ENCODE measurements around the gene MYL4. TPM values are rescaled to one million over a fixed set of nuclear protein-coding genes. Genes with fewer than 3 reads are reported as not detected.

The MYL4 gene
- total and polyA plus RNA-seq, 12 donors: 0.36 to 4.9 (median 0.98) TPM; not detected in 6

DNA sequence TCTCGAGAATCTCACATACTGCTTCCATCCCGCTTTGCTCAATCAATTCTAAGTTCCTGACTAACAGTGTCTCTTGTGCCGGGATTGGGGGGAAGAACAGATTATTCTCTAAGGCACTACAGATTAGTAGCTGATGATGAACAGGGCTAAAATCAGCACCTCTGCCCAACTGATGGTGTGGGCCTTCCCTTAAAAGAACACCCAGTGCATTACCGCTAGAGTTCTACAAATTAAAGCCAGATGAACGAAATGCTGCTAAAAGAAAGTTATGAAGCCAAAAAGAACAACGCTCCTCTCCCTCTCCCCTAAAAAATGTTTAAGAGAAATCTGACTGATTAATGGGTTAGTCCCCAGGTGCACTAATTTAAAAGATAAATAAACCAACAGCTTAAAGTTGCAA lies 24.5 kb upstream of the MYL4 start:
- Histone ChIP-seq H3K9me3 (replicated peaks in 1 of 3) (no peaks in the 10 kb centered on the region), H3K36me3 (replicated peaks in 1 of 2) (peaks cover 0 to 10% of the 10 kb centered on the region in 2 donors), H3K4me1 (replicated peaks in 1 of 2) (peaks cover 28 to 58% of the 10 kb centered on the region in 2 donors), H3K27ac (no peak overlapping the region), H3K27me3 (no peaks in the 10 kb centered on the region), H3K4me3 (no peak overlapping the region)
- intact Hi-C loops (cut with DNase I): no loop called here
- WGBS, 4 donors: 73 to 88% (median 81%) methylated on average over 6 of the region's 6 CpGs
- TF ChIP-seq, protein P1, sequence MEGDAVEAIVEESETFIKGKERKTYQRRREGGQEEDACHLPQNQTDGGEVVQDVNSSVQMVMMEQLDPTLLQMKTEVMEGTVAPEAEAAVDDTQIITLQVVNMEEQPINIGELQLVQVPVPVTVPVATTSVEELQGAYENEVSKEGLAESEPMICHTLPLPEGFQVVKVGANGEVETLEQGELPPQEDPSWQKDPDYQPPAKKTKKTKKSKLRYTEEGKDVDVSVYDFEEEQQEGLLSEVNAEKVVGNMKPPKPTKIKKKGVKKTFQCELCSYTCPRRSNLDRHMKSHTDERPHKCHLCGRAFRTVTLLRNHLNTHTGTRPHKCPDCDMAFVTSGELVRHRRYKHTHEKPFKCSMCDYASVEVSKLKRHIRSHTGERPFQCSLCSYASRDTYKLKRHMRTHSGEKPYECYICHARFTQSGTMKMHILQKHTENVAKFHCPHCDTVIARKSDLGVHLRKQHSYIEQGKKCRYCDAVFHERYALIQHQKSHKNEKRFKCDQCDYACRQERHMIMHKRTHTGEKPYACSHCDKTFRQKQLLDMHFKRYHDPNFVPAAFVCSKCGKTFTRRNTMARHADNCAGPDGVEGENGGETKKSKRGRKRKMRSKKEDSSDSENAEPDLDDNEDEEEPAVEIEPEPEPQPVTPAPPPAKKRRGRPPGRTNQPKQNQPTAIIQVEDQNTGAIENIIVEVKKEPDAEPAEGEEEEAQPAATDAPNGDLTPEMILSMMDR (IDR thresholded peaks at IDR 0.05): no peak
- no peak for DNase-seq

DNA sequence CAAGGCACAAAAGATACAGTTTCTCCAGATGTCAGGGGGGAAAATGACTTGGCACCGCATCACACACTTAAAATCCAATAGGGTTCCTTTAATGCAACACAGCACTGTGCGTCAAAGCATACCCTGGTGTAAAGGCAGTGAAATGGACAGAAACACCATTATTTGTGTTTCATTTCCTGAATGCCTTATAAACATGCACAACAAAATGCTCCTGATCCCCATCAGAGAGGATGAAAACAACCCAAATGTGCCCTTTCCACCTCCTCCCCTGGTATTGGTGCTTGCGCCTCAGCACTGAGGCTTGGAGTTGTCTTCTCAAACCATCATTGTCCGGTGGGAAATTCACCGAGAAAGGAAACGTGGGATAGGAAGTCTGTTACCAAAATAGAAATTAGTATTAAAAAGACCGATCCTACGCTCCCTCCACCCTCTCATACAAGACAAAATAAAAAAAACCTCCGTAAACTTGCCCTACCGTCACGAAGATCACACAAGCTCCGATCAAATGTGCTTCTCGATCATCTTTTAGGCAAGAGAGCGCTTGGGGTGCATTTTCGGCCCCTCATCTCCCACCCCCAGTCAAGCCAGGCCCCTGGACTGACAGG lies 20.8 kb upstream of the MYL4 start:
- intact Hi-C loops (cut with DNase I): no loop called here
- peak in 1 of 7 donors; percentile 39 for DNase-seq
- Histone ChIP-seq H3K27ac (peak overlapping the region; percentile 92 to 97 (median 94)), H3K36me3 (replicated peaks in 1 of 2) (no peaks in the 10 kb centered on the region), H3K9me3 (replicated peaks in 1 of 3) (no peaks in the 10 kb centered on the region), H3K27me3 (no peaks in the 10 kb centered on the region), H3K4me1 (replicated peaks in 1 of 2) (peaks cover 20 to 46% of the 10 kb centered on the region in 2 donors), H3K4me3 (peak overlapping the region; percentile 59 to 74 (median 68))
- 1% methylated on average over 15 of the region's 15 CpGs for WGBS, 4 donors
- TF ChIP-seq, protein P1 (IDR thresholded peaks at IDR 0.05): no peak
- TF ChIP-seq POLR2A (IDR thresholded peaks at IDR 0.05): no peak

DNA sequence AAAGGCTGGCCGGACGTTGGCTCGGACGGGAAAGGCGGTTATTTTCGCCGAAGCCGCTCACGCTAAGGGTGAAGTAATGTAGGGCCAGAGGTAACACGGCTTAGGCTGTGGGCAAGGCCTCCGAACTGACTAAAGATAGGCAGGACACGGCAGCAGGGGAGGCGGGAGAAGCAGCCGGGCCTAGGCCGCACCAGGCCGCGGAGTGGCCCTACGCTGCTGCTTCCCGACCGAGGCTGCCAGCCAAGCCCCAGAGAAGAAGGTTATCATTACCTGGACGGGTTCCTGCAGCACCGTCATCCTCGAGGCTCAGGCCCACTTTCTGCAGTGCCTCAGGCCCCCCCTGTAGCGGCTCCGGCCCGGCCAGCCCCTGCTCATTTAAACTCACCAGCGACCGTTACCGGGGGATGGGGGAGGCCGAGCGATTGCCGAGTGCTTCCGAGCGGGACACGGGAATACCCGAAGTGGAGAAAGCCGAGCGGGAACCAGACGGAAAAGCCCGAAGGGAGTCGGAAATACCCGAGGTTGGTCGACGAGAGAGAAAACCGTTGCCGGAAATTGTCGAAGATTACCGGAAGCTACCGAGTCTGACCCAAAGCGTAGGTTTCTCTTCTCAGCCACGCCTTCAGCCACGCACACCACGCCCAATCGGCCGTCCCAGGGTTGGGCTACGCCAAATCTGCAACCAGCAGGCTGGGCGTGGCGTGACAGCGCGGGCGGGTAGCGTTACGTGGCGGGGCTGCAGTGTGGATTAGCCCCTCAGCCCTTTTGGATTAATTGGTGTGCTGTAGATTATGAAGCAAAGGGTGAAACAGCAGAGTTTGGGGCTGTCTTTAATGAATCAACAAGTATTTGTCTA lies 20.0 kb upstream of the MYL4 start, which contains the start of gene CDC27:
CDC27 (minus strand) TSS at position 420 of the 856 bp plus-strand sequence; CDS start at position 297, 123 bp downstream.
- WGBS, 4 donors: 0 to 2% (median 1%) methylated on average over 23 to 64 of the region's 64 CpGs
- TF ChIP-seq, protein P1 (IDR thresholded peaks at IDR 0.05): no peak
- TF ChIP-seq POLR2A (IDR thresholded peaks at IDR 0.05): peak; percentile 60 to 81
- Histone ChIP-seq H3K36me3 (replicated peaks in 1 of 2) (no peaks in the 10 kb centered on the region), H3K4me1 (replicated peaks in 1 of 2) (peaks cover 19 to 39% of the 10 kb centered on the region in 2 donors), H3K9me3 (replicated peaks in 1 of 3) (no peaks in the 10 kb centered on the region), H3K4me3 (peak within 1 kb of the TSS; percentile 59 to 74 (median 68)), H3K27me3 (no peaks in the 10 kb centered on the region), H3K27ac (peak within 1 kb of the TSS; percentile 92 to 97 (median 94))
- DNase-seq: peak; percentile 98 to 100 (median 100)
- intact Hi-C loops (cut with DNase I): no loop called here

DNA sequence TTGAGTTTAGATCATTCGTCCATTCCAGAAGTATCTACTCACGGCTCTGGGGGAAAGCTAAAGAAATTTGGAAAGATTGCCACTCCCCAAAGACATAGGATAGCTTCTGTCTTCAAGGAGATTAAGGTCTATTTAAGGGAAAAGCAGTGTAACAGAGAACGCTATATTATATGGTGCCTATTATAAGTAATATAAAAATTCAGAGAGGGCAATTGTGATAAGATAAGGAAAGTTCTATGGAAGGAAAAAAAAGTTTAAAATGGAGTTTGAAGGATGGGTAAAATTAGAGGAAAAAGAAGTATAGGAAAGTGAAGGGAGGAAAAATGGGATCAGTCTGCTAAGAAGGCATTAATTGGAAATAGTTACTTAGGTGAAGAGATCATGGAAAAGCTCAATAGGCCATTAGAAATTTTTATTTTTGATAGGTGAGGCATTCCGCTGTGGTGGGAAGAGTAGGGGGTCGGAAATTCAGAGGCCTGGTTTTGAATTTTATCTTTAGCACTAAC lies 19.4 kb upstream of the MYL4 start:
- peak overlapping the region in 2 of 4 donors; percentile 22 to 65 for H3K4me3 ChIP-seq
- peak overlapping the region in 3 of 5 donors; percentile 53 to 97 (median 77) for H3K27ac ChIP-seq
- no peak for DNase-seq
- H3K36me3 ChIP-seq (replicated peaks in 1 of 2): no peaks in the 10 kb centered on the region
- H3K4me1 ChIP-seq (replicated peaks in 1 of 2): peaks cover 19 to 32% of the 10 kb centered on the region in 2 donors
- TF ChIP-seq, protein P1 (IDR thresholded peaks at IDR 0.05): no peak
- no peak for TF ChIP-seq POLR2A (IDR thresholded peaks at IDR 0.05)
- no peaks in the 10 kb centered on the region for H3K27me3 ChIP-seq
- WGBS, 4 donors: 35 to 43% (median 38%) methylated on average over 5 of the region's 5 CpGs
- intact Hi-C loops (cut with DNase I): no loop called here
- no peaks in the 10 kb centered on the region for H3K9me3 ChIP-seq (replicated peaks in 1 of 3)
